ENCODE results near the gene MINDY4. TPM values are rescaled to one million over a fixed set of nuclear protein-coding genes. Genes with fewer than 3 reads are reported as not detected.

Gene MINDY4
- total RNA-seq, 2 experiments from 2014 or later: 1.3 to 1.7 TPM

- no peak overlapping the region for H3K4me3 Mint-ChIP-seq
- no peaks in the 10 kb centered on the region for H3K9me3 Mint-ChIP-seq
- intact Hi-C loops (cut with micrococcal nuclease): no loop called here
- H3K27me3 Mint-ChIP-seq: no peaks in the 10 kb centered on the region
- ATAC-seq: no peak
- CTCF ChIA-PET: no interaction called here
- no peak overlapping the region for H3K27ac Mint-ChIP-seq
- peaks cover 2% of the 10 kb centered on the region for H3K36me3 Mint-ChIP-seq (ENCODE audit: low read depth)
- no peak for TF ChIP-seq CTCF (IDR thresholded peaks at IDR 0.05)
- no peaks in the 10 kb centered on the region for H3K4me1 Mint-ChIP-seq (ENCODE audit: low read depth)
- POLR2A ChIA-PET: interaction anchor here (1.4 kb wide), 1 partner anchor 8 kb away, joined by 4 read pairs; the partner anchor contains the start of gene MINDY4
- no peak for DNase-seq
These were observed 8.4 kb downstream of the MINDY4 start for GRCh38 chr7:30779574-30779973.

- DNase-seq: no peak
- ATAC-seq: no peak
- H3K27me3 Mint-ChIP-seq: no peaks in the 10 kb centered on the region
- H3K9me3 Mint-ChIP-seq: no peaks in the 10 kb centered on the region
- no peak for TF ChIP-seq CTCF (IDR thresholded peaks at IDR 0.05)
- POLR2A ChIA-PET: interaction anchor here (1.2 to 1.4 kb wide), 2 partner anchors 8 to 9 kb away, joined by 4 read pairs; partner anchors contain the start of gene MINDY4
- H3K36me3 Mint-ChIP-seq (ENCODE audit: low read depth): peaks cover 2% of the 10 kb centered on the region
- CTCF ChIA-PET: no interaction called here
- H3K4me3 Mint-ChIP-seq: no peak overlapping the region
- H3K4me1 Mint-ChIP-seq (ENCODE audit: low read depth): no peaks in the 10 kb centered on the region
- intact Hi-C loops (cut with micrococcal nuclease): no loop called here
- no peak overlapping the region for H3K27ac Mint-ChIP-seq
These were observed 9.7 kb downstream of the MINDY4 start for GRCh38 chr7:30780941-30781340.

- DNase-seq: no peak
- H3K36me3 Mint-ChIP-seq (ENCODE audit: low read depth): peaks cover 2% of the 10 kb centered on the region
- no peak overlapping the region for H3K27ac Mint-ChIP-seq
- H3K9me3 Mint-ChIP-seq: no peaks in the 10 kb centered on the region
- intact Hi-C loops (cut with micrococcal nuclease): no loop called here
- ChIA-PET CTCF (interaction anchor here (0.6 kb wide), 1 partner anchor 8 kb away, joined by 3 read pairs; no protein-coding TSS in a partner anchor), POLR2A (interaction anchor here (1.0 kb wide), 1 partner anchor 9 kb away, joined by 4 read pairs; no protein-coding TSS in a partner anchor)
- no peaks in the 10 kb centered on the region for H3K4me1 Mint-ChIP-seq (ENCODE audit: low read depth)
- H3K4me3 Mint-ChIP-seq: no peak overlapping the region
- no peaks in the 10 kb centered on the region for H3K27me3 Mint-ChIP-seq
- no peak for TF ChIP-seq CTCF (IDR thresholded peaks at IDR 0.05)
- ATAC-seq: no peak
These were observed 11.5 kb downstream of the MINDY4 start for GRCh38 chr7:30782690-30783089.

- ChIA-PET CTCF (interaction anchor here (1.1 to 1.2 kb wide), 2 partner anchors 45 to 153 kb away, joined by 3 to 4 read pairs; no protein-coding TSS in a partner anchor), POLR2A (no interaction called here)
- ATAC-seq (no peak), DNase-seq (no peak)
- no peak for TF ChIP-seq CTCF (IDR thresholded peaks at IDR 0.05)
- Mint-ChIP-seq H3K4me3 (no peak overlapping the region), H3K27me3 (no peaks in the 10 kb centered on the region), H3K4me1 (ENCODE audit: low read depth) (no peaks in the 10 kb centered on the region), H3K9me3 (no peaks in the 10 kb centered on the region), H3K36me3 (ENCODE audit: low read depth) (peaks cover 2% of the 10 kb centered on the region), H3K27ac (no peak overlapping the region)
- intact Hi-C loops (cut with micrococcal nuclease): no loop called here
These were observed 14.6 kb downstream of the MINDY4 start for GRCh38 chr7:30785786-30786185.

GRCh38 chr7:30787486-30787885, 16.3 kb downstream of the MINDY4 start:
- CTCF ChIA-PET: no interaction called here

More at GRCh38 chr7:30787486-30787885, 16.3 kb downstream of the MINDY4 start:
- POLR2A ChIA-PET: no interaction called here
- intact Hi-C loops (cut with micrococcal nuclease): no loop called here
- no peak overlapping the region for H3K4me3 Mint-ChIP-seq
- peaks cover 2% of the 10 kb centered on the region for H3K36me3 Mint-ChIP-seq (ENCODE audit: low read depth)
- H3K4me1 Mint-ChIP-seq (ENCODE audit: low read depth): no peaks in the 10 kb centered on the region
- no peaks in the 10 kb centered on the region for H3K9me3 Mint-ChIP-seq
- DNase-seq (no peak), ATAC-seq (no peak)
- H3K27me3 Mint-ChIP-seq: no peaks in the 10 kb centered on the region
- no peak overlapping the region for H3K27ac Mint-ChIP-seq
- no peak for TF ChIP-seq CTCF (IDR thresholded peaks at IDR 0.05)
